ENCODE results near the gene CHPF2. TPM values are rescaled to one million over a fixed set of nuclear protein-coding genes. Genes with fewer than 3 reads are reported as not detected.

CHPF2 gene
- 70.8 TPM for polyA plus RNA-seq (2013, experiment 1 of 2; ENCODE audit: insufficient read length)
- polyA plus RNA-seq (2013, experiment 2 of 2; ENCODE audit: insufficient read length): 66.0 TPM

- peak; percentile 86 for DNase-seq
Observed at GRCh38 chr7:151232091-151232916, at the start of gene CHPF2. Gene CHPF2 (plus strand): TSS chr7:151232483. CDS start chr7:151234012, 1,529 bp downstream.

DNA sequence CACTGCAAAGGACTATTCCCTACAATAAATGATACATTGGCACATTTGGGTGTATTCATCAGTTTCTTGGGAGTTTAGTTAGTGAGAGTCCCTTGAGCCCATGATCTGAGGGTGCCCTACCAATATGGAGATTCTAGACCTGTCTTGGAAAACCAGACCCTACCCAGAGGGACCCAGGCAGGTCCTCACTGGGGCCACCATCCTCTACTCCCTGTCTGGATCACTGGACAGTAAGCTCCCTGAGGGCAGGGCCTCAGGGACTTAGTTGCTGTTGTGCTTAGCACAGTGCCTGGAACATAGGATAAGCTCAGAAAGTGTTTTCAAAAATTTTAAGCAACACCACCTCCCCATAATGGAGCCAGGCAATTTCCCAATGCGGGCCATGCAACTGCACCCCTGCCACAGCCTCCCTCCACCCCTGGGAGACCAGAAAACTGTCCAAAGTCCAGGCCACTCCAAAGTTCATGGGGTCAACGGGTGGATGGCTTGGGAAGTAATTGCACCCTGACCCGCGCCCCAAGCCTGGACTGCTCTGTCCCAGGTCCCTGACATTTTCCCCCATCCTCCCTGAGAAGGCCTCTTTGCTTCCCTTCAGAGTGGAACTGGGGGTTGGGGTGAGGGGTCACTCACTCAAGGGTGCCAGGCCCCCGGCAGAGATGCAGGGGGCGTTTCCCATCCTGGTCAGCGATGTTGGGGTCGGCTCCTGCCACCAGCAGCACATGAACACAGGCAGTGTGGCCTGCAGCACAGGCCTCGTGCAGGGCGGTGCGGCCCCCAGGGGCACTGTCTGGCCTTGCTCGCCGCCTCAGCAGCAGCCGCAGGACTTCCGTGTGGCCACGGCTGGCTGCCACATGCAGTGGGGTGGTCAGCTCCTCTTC is 46.3 kb upstream of the CHPF2 start:
- no peak for DNase-seq

- DNase-seq: no peak
Observed at GRCh38 chr7:151186640-151187408, 45.5 kb upstream of the CHPF2 start, which contains the start of gene ASB10. Gene ASB10 (minus strand): TSS chr7:151187250. CDS start chr7:151187130, 120 bp downstream.

- DNase-seq: no peak
Observed at GRCh38 chr7:151187409-151188251, 44.7 kb upstream of the CHPF2 start.

- DNase-seq: no peak
Observed at GRCh38 chr7:151188252-151188542, 44.1 kb upstream of the CHPF2 start.

DNA sequence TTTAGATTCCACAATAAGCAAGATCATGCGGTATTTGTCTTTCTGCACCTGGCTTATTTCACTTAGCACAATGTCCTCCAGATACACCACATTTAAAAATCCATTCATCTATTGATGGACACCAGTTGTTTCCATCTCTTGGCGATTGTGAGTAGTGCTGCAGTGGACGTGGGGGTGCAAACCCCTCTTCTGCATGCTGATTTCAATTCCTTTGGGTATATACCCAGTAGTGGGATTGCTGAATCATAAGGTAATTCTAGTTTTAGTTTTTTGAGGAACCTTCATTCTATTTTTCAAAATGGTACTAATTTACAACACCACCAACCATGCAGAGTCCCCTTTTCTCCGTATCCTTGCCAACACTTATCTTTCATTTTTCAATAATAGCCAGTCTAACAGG is 43.2 kb upstream of the CHPF2 start:
- no peak for DNase-seq

- no peak for DNase-seq
Observed at GRCh38 chr7:151191544-151191943, 40.7 kb upstream of the CHPF2 start.

DNA sequence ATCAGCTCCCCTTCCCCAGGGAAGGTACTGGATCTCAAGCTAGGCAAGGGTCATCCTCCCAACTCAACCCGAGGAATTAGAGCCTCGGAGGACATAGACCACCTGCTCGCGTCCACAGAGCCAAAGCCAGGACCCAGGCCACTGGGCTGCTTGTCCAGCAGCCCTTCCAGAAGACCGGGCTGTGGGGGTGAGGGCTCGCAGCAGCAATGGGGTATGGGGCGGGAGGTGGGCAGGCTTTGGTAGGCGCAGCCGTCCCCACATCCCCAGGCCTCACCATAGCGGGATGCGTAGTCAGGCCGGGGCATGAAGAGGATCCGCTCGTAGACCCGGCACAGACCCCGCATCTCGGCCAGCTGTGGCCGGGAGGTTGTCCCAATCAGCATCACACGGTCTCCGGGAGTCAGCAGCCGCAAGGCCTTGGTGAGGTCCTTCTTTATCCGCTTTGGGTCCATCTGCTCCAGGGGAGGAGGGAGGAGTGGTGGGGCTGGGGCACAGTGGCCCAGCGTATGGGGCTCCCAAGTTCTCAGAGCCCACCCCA is 40.2 kb upstream of the CHPF2 start:
- DNase-seq: no peak

- no peak for DNase-seq
Observed at GRCh38 chr7:151193203-151193978, 38.9 kb upstream of the CHPF2 start.

DNA sequence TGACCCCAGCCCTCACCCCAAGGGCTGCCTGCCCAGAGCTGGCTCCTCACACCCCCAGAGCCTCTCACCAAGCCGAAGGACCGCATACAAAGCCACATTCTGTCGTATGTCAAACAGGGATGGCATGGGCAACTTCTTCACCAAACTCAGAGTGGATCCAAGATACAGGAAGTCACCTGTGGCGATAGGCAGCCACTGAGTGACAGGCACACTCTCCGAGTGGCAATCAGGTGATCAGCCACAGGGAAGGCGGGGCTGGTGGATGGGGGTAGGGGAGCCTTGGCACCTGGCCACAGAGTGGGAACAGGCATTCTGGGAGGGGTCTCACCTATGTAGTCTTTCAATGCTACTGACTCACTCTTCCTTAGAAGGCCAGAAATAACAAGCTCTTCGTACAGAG is 38.1 kb upstream of the CHPF2 start:
- no peak for DNase-seq

- DNase-seq: no peak
Observed at GRCh38 chr7:151195616-151196450, 36.5 kb upstream of the CHPF2 start.

- DNase-seq: no peak
Observed at GRCh38 chr7:151197932-151198331, 34.4 kb upstream of the CHPF2 start.

GRCh38 chr7:151198945-151199848 is 33.1 kb upstream of the CHPF2 start:
- no peak for DNase-seq

GRCh38 chr7:151201344-151201743 is 30.9 kb upstream of the CHPF2 start:
- DNase-seq: no peak

GRCh38 chr7:151201751-151202150 is 30.5 kb upstream of the CHPF2 start:
- no peak for DNase-seq

GRCh38 chr7:151202836-151203235 is 29.4 kb upstream of the CHPF2 start:
- DNase-seq: no peak

- no peak for DNase-seq
Observed at GRCh38 chr7:151204383-151205032, 27.8 kb upstream of the CHPF2 start.

DNA sequence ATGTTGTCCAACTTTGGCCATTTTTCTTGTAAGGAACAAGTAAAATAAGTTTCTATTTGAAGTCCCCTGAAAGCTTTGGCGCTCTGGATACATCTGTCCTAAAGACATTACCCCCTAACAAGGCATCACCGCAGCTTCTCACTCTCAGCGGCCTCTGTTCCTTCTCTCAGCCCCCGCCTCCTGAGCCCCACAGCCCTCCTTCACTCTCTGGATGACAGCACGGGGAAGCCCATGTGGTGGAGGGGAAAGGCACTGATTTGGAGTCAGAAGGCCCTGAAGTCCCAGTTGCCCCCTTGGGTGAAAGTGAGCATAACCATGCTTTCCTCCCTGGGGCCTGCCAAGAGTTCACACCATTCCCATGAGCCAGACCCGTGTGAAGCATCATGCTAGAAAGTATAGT is 26.6 kb upstream of the CHPF2 start:
- no peak for DNase-seq

Measured in fibroblast of skin of scalp (primary cell).